Activated naive CD8-positive, alpha-beta T cell (primary cell): ENCODE data around the gene RNASE13.

Experiments
- H3K27ac Mint-ChIP-seq: one replicate; pipeline ENCODE4 v1.8.0; 2021; ENCODE audit warnings: mixed read lengths
- H3K27me3 Mint-ChIP-seq: one replicate; pipeline ENCODE4 v1.8.0; 2021; ENCODE audit warnings: mixed read lengths
- H3K36me3 Mint-ChIP-seq: one replicate; pipeline ENCODE4 v1.8.0; 2021; ENCODE audit warnings: mixed read lengths
- H3K4me1 Mint-ChIP-seq: one replicate; pipeline ENCODE4 v1.8.0; 2021; ENCODE audit warnings: low read depth, mixed read lengths
- H3K4me3 Mint-ChIP-seq: one replicate; pipeline ENCODE4 v1.8.0; 2021; ENCODE audit warnings: mild to moderate bottlenecking, mixed read lengths
- H3K9me3 Mint-ChIP-seq: one replicate; pipeline ENCODE4 v1.8.0; 2021; ENCODE audit warnings: low read depth, mixed read lengths

Gene RNASE13

GRCh38 chr14:21039585-21040369, 5.2 kb upstream of the RNASE13 start:
- H3K4me3 Mint-ChIP-seq, result no peak overlapping the region
- H3K36me3 Mint-ChIP-seq, result no peaks in the 10 kb centered on the region
- H3K27me3 Mint-ChIP-seq, result peaks cover 4% of the 10 kb centered on the region
- no peaks in the 10 kb centered on the region for H3K9me3 Mint-ChIP-seq
- peaks cover 7% of the 10 kb centered on the region for H3K4me1 Mint-ChIP-seq
- H3K27ac Mint-ChIP-seq, result no peak overlapping the region

DNA sequence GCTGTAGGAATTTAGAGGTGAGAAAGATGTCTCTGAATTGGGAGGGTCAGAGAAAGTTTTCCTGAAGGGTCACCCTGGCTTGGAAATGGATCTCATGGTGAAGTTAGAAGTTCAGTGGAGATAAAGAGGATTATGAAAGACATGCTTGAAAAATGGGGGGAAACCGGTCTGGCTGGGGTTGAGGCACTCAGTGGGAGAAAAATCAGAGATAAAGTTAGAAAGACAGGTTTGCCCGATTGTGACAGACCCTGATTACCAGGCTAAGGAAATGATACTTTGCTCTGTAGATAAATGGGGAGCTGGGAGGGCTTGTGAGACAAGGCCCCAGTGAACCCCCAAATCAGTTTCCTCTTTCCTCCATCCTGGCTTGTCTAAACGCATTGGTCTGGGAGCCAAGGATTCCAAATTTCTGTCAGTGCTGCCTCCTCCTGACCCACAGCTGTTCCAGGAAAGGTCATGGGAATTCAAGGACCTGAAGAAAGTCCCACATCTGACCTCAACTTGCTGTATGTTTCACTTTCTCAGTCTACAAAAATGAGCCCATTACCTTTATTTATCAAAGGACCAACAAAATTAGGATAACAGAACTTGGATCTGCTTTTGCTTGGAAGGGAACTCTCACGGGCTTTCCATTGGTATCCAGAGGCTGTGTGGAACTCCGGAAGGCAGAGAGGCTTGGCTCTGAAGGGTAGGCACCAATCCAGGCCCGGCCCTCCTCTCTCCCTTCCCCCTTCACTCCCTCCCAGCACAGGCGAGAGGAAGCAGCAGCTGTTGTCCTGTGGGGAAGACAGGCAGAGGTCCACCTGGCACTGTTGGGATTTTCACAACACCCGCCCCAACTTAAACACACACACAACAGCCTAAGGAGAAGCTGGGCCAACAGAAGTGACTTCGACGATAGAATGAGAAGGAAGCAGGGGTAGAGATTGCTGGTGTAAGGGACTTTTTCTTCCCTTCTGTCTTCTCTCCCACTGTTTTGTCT, 4.1 kb upstream of the RNASE13 start:
- Mint-ChIP-seq H3K27me3 (peaks cover 4% of the 10 kb centered on the region), H3K27ac (no peak overlapping the region), H3K4me3 (no peak overlapping the region)

GRCh38 chr14:21037156-21037555, 2.5 kb upstream of the RNASE13 start:
- Mint-ChIP-seq H3K36me3 (no peaks in the 10 kb centered on the region), H3K27ac (no peak overlapping the region), H3K27me3 (no peaks in the 10 kb centered on the region), H3K9me3 (no peaks in the 10 kb centered on the region), H3K4me3 (no peak overlapping the region), H3K4me1 (no peaks in the 10 kb centered on the region)

More for the DNA sequence above, 4.1 kb upstream of the RNASE13 start:
- Mint-ChIP-seq H3K4me1 (no peaks in the 10 kb centered on the region), H3K36me3 (no peaks in the 10 kb centered on the region), H3K9me3 (no peaks in the 10 kb centered on the region)

DNA sequence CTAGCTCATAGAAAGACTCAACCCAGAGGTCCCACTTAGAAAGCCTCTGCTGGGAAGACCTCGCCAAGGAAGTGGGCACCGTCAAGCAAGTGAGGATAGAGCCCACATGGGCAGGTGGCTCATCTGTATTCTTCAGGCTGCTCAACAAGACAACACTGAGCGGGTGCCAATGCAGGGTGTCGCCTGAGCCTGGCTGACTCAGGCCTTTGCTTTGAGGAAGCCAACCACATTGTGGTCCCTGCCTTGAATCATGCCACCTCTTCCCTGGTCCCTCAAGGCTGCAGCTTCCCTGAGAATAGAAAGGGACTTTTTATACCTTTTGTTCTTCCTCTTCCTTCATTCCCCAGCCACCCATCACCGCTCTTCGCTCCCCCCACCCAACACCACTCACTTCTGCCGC, 2.1 kb upstream of the RNASE13 start:
- no peak overlapping the region for H3K27ac Mint-ChIP-seq
- no peaks in the 10 kb centered on the region for H3K36me3 Mint-ChIP-seq
- no peak overlapping the region for H3K4me3 Mint-ChIP-seq
- H3K9me3 Mint-ChIP-seq, result no peaks in the 10 kb centered on the region
- no peaks in the 10 kb centered on the region for H3K4me1 Mint-ChIP-seq
- H3K27me3 Mint-ChIP-seq, result no peaks in the 10 kb centered on the region

GRCh38 chr14:21033133-21033698, 1.4 kb downstream of the RNASE13 start:
- no peaks in the 10 kb centered on the region for H3K9me3 Mint-ChIP-seq
- no peaks in the 10 kb centered on the region for H3K36me3 Mint-ChIP-seq
- no peaks in the 10 kb centered on the region for H3K27me3 Mint-ChIP-seq
- no peaks in the 10 kb centered on the region for H3K4me1 Mint-ChIP-seq
- H3K27ac Mint-ChIP-seq, result no peak overlapping the region
- no peak overlapping the region for H3K4me3 Mint-ChIP-seq

- no peaks in the 10 kb centered on the region for H3K9me3 Mint-ChIP-seq
- H3K4me3 Mint-ChIP-seq, result no peak overlapping the region
- no peaks in the 10 kb centered on the region for H3K36me3 Mint-ChIP-seq
- no peaks in the 10 kb centered on the region for H3K4me1 Mint-ChIP-seq
- no peak overlapping the region for H3K27ac Mint-ChIP-seq
- no peaks in the 10 kb centered on the region for H3K27me3 Mint-ChIP-seq
These were observed 2.1 kb downstream of the RNASE13 start for GRCh38 chr14:21032326-21033132.

DNA sequence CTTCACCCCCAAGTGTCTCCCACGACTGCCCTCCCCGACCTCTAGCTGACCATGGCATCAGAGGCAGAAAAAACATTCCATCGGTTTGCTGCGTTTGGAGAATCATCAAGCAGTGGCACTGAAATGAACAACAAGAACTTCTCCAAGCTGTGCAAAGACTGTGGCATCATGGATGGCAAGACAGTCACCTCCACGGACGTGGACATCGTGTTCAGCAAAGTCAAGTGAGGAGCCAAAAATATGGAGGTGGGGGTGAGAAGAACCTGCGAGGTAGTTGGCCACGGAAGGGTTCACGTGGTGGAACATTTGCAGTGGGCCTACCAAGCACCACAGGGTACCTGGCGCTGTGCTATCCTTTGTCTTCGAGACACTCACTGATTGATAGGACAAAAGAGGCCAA, 4.1 kb downstream of the RNASE13 start:
- H3K4me1 Mint-ChIP-seq, result peaks cover 1% of the 10 kb centered on the region
- H3K4me3 Mint-ChIP-seq, result no peak overlapping the region
- H3K27me3 Mint-ChIP-seq, result no peaks in the 10 kb centered on the region
- no peaks in the 10 kb centered on the region for H3K36me3 Mint-ChIP-seq
- no peaks in the 10 kb centered on the region for H3K9me3 Mint-ChIP-seq
- no peak overlapping the region for H3K27ac Mint-ChIP-seq

DNA sequence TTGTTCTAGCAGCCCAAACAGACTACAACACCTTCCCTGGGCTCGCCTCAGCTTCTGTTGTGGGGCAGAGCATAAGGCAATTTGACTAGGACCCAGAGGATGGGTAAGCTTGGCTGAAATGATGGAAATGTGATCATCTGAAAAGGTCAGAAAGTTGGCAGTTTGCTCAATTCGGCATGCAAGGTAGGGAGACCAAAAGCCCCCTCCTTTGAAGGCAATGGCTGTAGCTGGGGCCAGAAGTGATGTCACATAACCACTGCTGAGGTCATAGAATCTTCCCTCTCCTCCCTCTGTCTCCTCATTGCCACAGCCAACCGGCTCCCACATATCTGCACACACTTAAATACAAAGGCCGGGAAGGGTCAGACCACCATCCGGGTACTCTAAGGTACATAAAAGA, 4.7 kb downstream of the RNASE13 start, which contains the start of gene TPPP2:
TSS of gene TPPP2 (plus strand) at position 301 of the 400 bp plus-strand sequence. CDS start 365 bp downstream, outside the sequence.
- Mint-ChIP-seq H3K36me3 (no peaks in the 10 kb centered on the region), H3K27ac (no peak within 1 kb of the TSS), H3K27me3 (no peaks in the 10 kb centered on the region), H3K4me3 (no peak within 1 kb of the TSS), H3K4me1 (peaks cover 4% of the 10 kb centered on the region), H3K9me3 (no peaks in the 10 kb centered on the region)

DNA sequence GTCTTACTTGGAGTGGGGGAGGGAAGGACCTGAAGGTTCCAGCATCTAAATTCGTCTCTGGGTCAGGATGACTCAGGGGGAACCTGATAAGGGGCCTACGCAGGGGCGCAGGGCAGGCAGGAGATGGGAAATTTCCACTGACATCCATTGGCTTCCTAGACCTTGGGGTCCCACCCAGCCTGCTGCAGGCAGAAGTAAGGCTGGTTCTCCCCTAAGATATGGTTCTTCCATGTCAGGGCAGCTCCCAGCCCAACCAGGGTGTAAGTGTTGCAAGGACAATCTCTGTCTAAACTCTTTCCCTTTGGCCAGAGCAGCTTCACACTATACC, 7.7 kb downstream of the RNASE13 start:
- Mint-ChIP-seq H3K4me1 (peaks cover 19% of the 10 kb centered on the region), H3K27ac (no peak overlapping the region), H3K27me3 (no peaks in the 10 kb centered on the region), H3K36me3 (no peaks in the 10 kb centered on the region), H3K4me3 (peak overlapping the region; percentile 35), H3K9me3 (no peaks in the 10 kb centered on the region)

DNA sequence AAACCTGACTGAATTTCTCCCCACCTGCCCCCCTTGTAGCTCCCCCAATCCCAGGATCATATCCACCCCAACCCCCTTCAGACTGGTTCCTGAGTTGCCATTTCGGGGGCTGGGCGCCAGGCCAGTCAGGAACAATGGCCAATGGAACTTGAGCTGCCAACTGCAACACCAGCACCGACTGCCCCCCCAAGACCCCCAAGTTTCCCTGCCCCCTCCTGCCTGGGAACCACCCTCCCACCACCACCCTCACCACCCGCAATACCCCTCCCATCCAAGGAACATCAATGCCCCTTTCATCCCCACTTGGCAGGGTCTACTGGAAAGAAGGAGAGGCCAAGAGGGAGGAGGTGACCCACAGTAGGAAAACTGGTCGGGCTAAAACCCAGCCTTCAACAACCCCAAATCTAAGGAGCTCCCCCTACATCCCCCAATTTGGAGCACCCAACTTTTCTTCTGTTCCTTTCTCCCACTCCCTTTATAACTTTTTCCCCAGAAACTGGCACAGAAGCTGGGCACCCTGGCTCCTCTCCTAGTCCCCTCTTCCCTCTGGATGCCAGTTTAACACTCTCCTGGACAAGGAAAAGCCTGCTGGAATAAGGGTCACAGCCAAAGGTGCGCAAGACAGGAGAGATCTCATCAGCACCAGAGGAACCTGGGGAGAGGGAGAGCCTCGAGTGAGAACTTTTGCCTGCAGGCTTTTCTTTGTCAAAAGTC, 8.2 kb downstream of the RNASE13 start:
- Mint-ChIP-seq H3K36me3 (no peaks in the 10 kb centered on the region), H3K4me3 (peak overlapping the region; percentile 62), H3K4me1 (peaks cover 19% of the 10 kb centered on the region), H3K27me3 (no peaks in the 10 kb centered on the region), H3K9me3 (no peaks in the 10 kb centered on the region), H3K27ac (no peak overlapping the region)

DNA sequence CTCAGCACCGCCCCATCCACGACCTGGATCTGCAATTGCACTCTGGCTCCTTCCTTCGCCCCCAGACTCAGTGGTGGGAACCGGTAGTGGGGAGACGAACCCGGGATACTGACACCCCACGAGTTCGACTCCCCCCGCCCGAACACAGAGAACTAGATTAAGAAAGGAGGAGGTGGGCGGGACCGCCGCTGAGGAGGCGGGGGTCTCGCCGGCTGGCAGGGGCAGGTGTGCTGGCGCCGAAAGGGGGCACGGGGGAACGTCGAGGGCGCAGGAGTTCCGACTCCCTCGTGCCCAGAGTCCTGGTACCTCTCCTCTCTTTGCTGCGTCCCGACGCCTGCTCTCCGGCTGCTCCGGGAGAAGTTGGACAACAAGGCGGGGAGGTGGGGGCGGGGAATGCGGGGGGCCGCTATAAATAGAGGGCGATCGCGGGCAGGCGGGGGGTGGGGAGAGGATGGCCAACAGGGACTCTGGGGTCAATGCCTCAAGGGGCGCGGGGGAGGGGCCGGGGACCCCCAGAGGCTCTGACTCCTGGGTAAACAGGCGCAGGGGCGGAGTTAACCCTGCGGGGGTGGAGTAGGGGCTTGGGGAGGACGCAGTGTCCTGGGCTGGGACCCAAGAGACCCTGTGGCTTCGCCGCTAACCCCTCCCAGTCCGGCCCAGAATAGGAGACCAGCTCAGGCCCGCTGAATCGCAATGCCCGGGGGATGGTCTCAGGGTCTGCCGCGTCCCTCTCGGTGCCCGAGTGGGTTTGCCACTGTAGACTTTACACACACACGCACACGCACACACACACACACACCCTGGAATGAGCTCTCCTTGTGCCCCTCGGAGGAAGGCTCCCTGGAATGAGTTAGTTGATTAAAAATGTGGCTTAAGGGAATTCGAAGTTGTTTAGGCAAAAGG, 9.0 kb downstream of the RNASE13 start:
- H3K4me3 Mint-ChIP-seq, result peak overlapping the region; percentile 87
- H3K27ac Mint-ChIP-seq, result no peak overlapping the region
- H3K27me3 Mint-ChIP-seq, result no peaks in the 10 kb centered on the region
- no peaks in the 10 kb centered on the region for H3K36me3 Mint-ChIP-seq
- H3K4me1 Mint-ChIP-seq, result peaks cover 19% of the 10 kb centered on the region
- H3K9me3 Mint-ChIP-seq, result no peaks in the 10 kb centered on the region

GRCh38 chr14:21024585-21025370, 9.8 kb downstream of the RNASE13 start, which contains the start of gene NDRG2:
NDRG2 (minus strand) TSS chr14:21025061; CDS start chr14:21023315, 1,746 bp downstream.
- no peaks in the 10 kb centered on the region for H3K9me3 Mint-ChIP-seq
- peaks cover 19% of the 10 kb centered on the region for H3K4me1 Mint-ChIP-seq
- H3K27me3 Mint-ChIP-seq, result no peaks in the 10 kb centered on the region
- H3K36me3 Mint-ChIP-seq, result no peaks in the 10 kb centered on the region
- peak within 1 kb of the TSS; percentile 89 for H3K4me3 Mint-ChIP-seq
- no peak within 1 kb of the TSS for H3K27ac Mint-ChIP-seq
